Placental epithelial cell (primary cell): ENCODE measurements around the gene ZNF100. TPM values are rescaled to one million over a fixed set of nuclear protein-coding genes. Genes with fewer than 3 reads are reported as not detected.

ENCODE experiments used
- small RNA-seq: library from RNA; depleted of rRNA; stranded (forward); fragments of <200 nt; gene quantifications from one replicate; pipeline ENCODE3, GENCODE V24; 2012
- total RNA-seq: library from RNA; depleted of rRNA; stranded (reverse); fragments of >200 nt; gene quantifications from 2 replicates; pipeline ENCODE4 v1.2.3, GENCODE V29; 2012

Gene ZNF100
- total RNA-seq = 2.7 and 4.1 TPM in 2 replicates

GRCh38 chr19:21767065-21767800 is at the start of gene ZNF100:
Gene ZNF100 (minus strand): TSS chr19:21767579. CDS start chr19:21767429, 150 bp downstream.

Small RNA genes within 50 kb of the gene (small RNA-seq; reads per million reads assigned to genes)
- not detected for gene VN1R84P

Other genes with a start within 250 kb of the ZNF100 start
- gene ZNF43, start 68.6 kb upstream of the ZNF100 start, total RNA-seq = 10.0 and 11.4 TPM in 2 replicates
- gene ZNF208, start 243.4 kb upstream of the ZNF100 start, total RNA-seq = 7.5 and 8.5 TPM in 2 replicates